HepG2 (cell line): ENCODE data around the gene GREM2.

Experiments used
- ESRRA ChIP-seq: sonication (generic); formaldehyde crosslinking; IDR thresholded peaks from 2 replicates; pipeline ENCODE4 v1.5.1; 2020; ENCODE audit warnings: mild to moderate bottlenecking, low read depth, missing genetic modification reagents
- JUND ChIP-seq: sonication (generic); formaldehyde crosslinking; IDR thresholded peaks from 2 replicates; pipeline ENCODE4 v1.8.0; 2022; ENCODE audit warnings: mild to moderate bottlenecking, missing genetic modification reagents
- MYC ChIP-seq: sonication (generic); formaldehyde crosslinking; IDR thresholded peaks from 2 replicates; pipeline ENCODE4 v1.9.0; 2021; ENCODE audit warnings: missing genetic modification reagents, borderline replicate concordance
- POLR2A ChIP-seq, 2 experiments: IDR thresholded peaks; 2 replicates each; pipeline ENCODE4 v1.6.1; 2011; ENCODE audit warnings: low read depth in 2 of 2, low read length in 2 of 2, mild to moderate bottlenecking in 1 of 2, moderate library complexity in 1 of 2; ENCODE audit not compliant: insufficient read depth in 1 of 2
- SUZ12 ChIP-seq: fragments of 150-350 bp; IDR thresholded peaks from 2 replicates; pipeline ENCODE4 v1.6.1; 2014; ENCODE audit warnings: low read depth, low read length
- ZNF20 ChIP-seq: sonication (generic); formaldehyde crosslinking; IDR thresholded peaks from 2 replicates; pipeline ENCODE4 v1.4.0; 2020; ENCODE audit warnings: mild to moderate bottlenecking, moderate library complexity, missing genetic modification reagents
- ZNF34 ChIP-seq: sonication (generic); formaldehyde crosslinking; IDR thresholded peaks from 2 replicates; pipeline ENCODE4 v1.4.0; 2020; ENCODE audit warnings: mild to moderate bottlenecking, missing genetic modification reagents, borderline replicate concordance
- ZNF446 ChIP-seq: sonication (generic); formaldehyde crosslinking; IDR thresholded peaks from 2 replicates; pipeline ENCODE4 v1.5.0; 2020; ENCODE audit warnings: mild to moderate bottlenecking, missing genetic modification reagents
- ZZZ3 ChIP-seq: sonication (generic); formaldehyde crosslinking; IDR thresholded peaks from 2 replicates; pipeline ENCODE4 v1.4.0; 2020; ENCODE audit warnings: missing genetic modification reagents, mild to moderate bottlenecking, borderline replicate concordance
- TF ChIP-seq, protein P1 (sequence below): sonication (generic); formaldehyde crosslinking; IDR thresholded peaks from 2 replicates; pipeline ENCODE4 v1.5.0; 2020; ENCODE audit warnings: mild to moderate bottlenecking, missing genetic modification reagents, moderate library complexity
- TF ChIP-seq, protein P2 (sequence below): sonication (generic); formaldehyde crosslinking; conservative IDR thresholded peaks from 2 replicates; pipeline ENCODE4 v1.4.0; 2020; ENCODE audit warnings: missing genetic modification reagents
- TF ChIP-seq, protein P3 (sequence below): sonication (generic); formaldehyde crosslinking; IDR thresholded peaks from 2 replicates; pipeline ENCODE4 v1.4.0; 2020; ENCODE audit warnings: mild to moderate bottlenecking, missing genetic modification reagents

DNA sequence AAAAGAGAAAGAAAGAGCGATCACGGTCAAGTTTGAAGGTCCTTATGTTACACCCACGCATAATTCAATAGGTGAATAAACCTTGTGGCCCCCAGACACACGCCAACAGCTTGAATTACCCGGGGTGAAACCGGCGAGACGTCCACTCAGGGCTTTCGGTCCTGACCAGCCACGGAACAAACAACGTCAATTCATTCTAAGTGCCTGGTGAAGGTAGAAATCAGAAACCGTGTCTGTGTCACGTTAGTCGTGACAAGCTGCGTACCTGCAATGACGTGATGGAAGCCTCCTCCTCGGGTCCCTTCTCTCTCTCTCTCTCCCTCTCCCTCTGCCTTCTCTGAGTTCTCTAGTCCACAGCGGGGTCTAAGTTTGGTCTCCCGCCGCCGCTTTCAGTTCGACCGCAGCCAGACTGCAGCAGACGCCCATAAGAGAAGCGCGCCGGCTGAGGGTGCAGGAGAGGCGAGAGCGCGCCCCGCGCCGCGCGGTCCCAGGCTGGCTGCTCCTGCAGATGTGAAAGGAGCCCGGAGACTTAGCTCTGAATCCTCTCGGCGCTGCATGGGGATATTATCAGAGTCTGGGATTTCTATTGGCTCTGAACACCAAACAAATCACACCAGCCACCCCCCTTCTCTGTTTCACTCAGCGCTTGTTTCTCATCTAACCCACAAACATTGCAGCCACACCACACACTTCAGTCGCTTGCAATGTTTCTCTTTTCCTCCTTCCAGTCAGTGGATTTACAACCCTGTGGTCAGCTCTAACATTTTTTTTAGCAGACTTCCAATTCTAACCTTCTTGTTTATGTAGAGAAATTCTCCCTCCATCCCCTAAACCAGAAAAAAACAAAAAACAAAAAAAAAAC is at the start of gene GREM2:
- TF ChIP-seq SUZ12 (no peak), ZNF34 (CRISPR knock-in tag) (no peak), ZNF20 (no peak), MYC (CRISPR knock-in tag) (no peak), ZZZ3 (CRISPR knock-in tag) (no peak), ESRRA (no peak), JUND (CRISPR knock-in tag) (no peak), ZNF446 (CRISPR knock-in tag) (no peak), POLR2A (IDR thresholded peaks at IDR 0.05; ENCODE audit: insufficient read depth in 1 of 2, low read depth in 2 of 2, low read length in 2 of 2) (no peak)
- TF ChIP-seq, protein P1, sequence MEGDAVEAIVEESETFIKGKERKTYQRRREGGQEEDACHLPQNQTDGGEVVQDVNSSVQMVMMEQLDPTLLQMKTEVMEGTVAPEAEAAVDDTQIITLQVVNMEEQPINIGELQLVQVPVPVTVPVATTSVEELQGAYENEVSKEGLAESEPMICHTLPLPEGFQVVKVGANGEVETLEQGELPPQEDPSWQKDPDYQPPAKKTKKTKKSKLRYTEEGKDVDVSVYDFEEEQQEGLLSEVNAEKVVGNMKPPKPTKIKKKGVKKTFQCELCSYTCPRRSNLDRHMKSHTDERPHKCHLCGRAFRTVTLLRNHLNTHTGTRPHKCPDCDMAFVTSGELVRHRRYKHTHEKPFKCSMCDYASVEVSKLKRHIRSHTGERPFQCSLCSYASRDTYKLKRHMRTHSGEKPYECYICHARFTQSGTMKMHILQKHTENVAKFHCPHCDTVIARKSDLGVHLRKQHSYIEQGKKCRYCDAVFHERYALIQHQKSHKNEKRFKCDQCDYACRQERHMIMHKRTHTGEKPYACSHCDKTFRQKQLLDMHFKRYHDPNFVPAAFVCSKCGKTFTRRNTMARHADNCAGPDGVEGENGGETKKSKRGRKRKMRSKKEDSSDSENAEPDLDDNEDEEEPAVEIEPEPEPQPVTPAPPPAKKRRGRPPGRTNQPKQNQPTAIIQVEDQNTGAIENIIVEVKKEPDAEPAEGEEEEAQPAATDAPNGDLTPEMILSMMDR (CRISPR knock-in tag) = no peak
- TF ChIP-seq, protein P2, sequence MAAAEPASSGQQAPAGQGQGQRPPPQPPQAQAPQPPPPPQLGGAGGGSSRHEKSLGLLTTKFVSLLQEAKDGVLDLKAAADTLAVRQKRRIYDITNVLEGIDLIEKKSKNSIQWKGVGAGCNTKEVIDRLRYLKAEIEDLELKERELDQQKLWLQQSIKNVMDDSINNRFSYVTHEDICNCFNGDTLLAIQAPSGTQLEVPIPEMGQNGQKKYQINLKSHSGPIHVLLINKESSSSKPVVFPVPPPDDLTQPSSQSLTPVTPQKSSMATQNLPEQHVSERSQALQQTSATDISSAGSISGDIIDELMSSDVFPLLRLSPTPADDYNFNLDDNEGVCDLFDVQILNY (CRISPR knock-in tag) = no peak
- TF ChIP-seq, protein P3, sequence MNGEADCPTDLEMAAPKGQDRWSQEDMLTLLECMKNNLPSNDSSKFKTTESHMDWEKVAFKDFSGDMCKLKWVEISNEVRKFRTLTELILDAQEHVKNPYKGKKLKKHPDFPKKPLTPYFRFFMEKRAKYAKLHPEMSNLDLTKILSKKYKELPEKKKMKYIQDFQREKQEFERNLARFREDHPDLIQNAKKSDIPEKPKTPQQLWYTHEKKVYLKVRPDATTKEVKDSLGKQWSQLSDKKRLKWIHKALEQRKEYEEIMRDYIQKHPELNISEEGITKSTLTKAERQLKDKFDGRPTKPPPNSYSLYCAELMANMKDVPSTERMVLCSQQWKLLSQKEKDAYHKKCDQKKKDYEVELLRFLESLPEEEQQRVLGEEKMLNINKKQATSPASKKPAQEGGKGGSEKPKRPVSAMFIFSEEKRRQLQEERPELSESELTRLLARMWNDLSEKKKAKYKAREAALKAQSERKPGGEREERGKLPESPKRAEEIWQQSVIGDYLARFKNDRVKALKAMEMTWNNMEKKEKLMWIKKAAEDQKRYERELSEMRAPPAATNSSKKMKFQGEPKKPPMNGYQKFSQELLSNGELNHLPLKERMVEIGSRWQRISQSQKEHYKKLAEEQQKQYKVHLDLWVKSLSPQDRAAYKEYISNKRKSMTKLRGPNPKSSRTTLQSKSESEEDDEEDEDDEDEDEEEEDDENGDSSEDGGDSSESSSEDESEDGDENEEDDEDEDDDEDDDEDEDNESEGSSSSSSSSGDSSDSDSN (CRISPR knock-in tag) = peak; percentile 38; the same call in 1 of the 2 replicates
